Mesothelial cell of epicardium (in vitro differentiated cells): ENCODE measurements around the gene DGUOK. TPM values are rescaled to one million over a fixed set of nuclear protein-coding genes. Genes with fewer than 3 reads are reported as not detected.

ENCODE experiments used
- DNase-seq, 2 experiments: peaks; one replicate each; pipeline ENCODE4 v3.0.0; 2021; ENCODE audit warnings: low spot score in 2 of 2; ENCODE audit not compliant: unreplicated experiment in 2 of 2
- H3K27ac Mint-ChIP-seq: 2 replicates; pipeline ENCODE4 v1.8.0; 2021; ENCODE audit warnings: mixed read lengths
- H3K27me3 Mint-ChIP-seq: 2 replicates; pipeline ENCODE4 v1.8.0; 2021; ENCODE audit warnings: low read depth, mixed read lengths
- H3K36me3 Mint-ChIP-seq: 2 replicates; pipeline ENCODE4 v1.8.0; 2021; ENCODE audit warnings: mixed read lengths
- H3K4me1 Mint-ChIP-seq: 2 replicates; pipeline ENCODE4 v1.8.0; 2021; ENCODE audit warnings: mixed read lengths
- H3K4me3 Mint-ChIP-seq: 2 replicates; pipeline ENCODE4 v1.8.0; 2021; ENCODE audit warnings: mild to moderate bottlenecking, moderate library complexity, mixed read lengths
- H3K9me3 Mint-ChIP-seq: 2 replicates; pipeline ENCODE4 v1.8.0; 2021; ENCODE audit warnings: mixed read lengths
- total RNA-seq: library from RNA; stranded (reverse); gene quantifications from 3 replicates; pipeline ENCODE4 v1.2.1, GENCODE V29; 2021
- TF ChIP-seq, protein P1 (sequence below): fragments of 200-600 bp; sonication (generic); IDR thresholded peaks from one replicate; pipeline ENCODE4 v1.5.0; 2021; ENCODE audit warnings: antibody characterized with exemption; ENCODE audit not compliant: unreplicated experiment

The DGUOK gene
- total RNA-seq, 1 donor from 2014 or later, result 69.5 TPM

GRCh38 chr2:73970141-73970803 is 43.6 kb downstream of the DGUOK start:
- TF ChIP-seq, protein P1, sequence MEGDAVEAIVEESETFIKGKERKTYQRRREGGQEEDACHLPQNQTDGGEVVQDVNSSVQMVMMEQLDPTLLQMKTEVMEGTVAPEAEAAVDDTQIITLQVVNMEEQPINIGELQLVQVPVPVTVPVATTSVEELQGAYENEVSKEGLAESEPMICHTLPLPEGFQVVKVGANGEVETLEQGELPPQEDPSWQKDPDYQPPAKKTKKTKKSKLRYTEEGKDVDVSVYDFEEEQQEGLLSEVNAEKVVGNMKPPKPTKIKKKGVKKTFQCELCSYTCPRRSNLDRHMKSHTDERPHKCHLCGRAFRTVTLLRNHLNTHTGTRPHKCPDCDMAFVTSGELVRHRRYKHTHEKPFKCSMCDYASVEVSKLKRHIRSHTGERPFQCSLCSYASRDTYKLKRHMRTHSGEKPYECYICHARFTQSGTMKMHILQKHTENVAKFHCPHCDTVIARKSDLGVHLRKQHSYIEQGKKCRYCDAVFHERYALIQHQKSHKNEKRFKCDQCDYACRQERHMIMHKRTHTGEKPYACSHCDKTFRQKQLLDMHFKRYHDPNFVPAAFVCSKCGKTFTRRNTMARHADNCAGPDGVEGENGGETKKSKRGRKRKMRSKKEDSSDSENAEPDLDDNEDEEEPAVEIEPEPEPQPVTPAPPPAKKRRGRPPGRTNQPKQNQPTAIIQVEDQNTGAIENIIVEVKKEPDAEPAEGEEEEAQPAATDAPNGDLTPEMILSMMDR, result no peak
- Mint-ChIP-seq H3K36me3 (no peaks in the 10 kb centered on the region), H3K9me3 (no peaks in the 10 kb centered on the region), H3K27me3 (no peaks in the 10 kb centered on the region), H3K4me1 (no peaks in the 10 kb centered on the region), H3K27ac (no peak overlapping the region), H3K4me3 (no peak overlapping the region)
- no peak for DNase-seq

DNA sequence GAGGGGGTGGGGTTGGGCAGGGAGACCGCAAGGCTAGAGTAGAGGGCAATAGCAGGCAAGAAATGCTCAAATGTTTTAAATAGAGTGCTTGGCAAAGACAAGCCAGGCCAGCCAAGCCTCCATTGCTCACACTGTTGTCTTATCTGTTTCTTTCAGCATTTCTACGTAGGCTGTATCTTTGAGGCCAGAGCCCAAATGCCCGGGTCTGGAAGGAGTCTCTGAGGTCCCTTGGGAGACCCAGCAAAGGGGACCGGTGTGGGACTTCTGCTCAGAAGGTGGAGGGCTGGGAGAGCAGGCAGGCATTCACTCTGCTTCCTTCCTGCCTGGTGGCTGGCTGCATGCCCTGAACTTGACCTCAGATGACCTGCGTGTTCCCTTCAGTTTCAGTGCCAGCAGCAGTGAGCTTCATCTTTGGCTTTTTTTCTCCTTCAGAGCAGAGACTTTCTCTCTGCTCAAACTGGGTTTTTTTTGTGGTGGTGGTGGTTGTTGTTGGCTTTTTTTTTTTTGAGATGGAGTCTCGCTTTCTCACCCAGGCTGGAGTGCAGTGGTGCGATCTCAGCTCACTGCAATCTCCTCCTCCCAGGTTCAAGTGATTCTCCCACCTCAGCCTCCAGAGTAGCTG is 44.3 kb downstream of the DGUOK start:
- H3K4me1 Mint-ChIP-seq, result no peaks in the 10 kb centered on the region
- no peak overlapping the region for H3K4me3 Mint-ChIP-seq
- no peaks in the 10 kb centered on the region for H3K9me3 Mint-ChIP-seq
- no peaks in the 10 kb centered on the region for H3K27me3 Mint-ChIP-seq
- no peaks in the 10 kb centered on the region for H3K36me3 Mint-ChIP-seq
- H3K27ac Mint-ChIP-seq, result no peak overlapping the region
- TF ChIP-seq, protein P1, result no peak
- DNase-seq, result no peak

DNA sequence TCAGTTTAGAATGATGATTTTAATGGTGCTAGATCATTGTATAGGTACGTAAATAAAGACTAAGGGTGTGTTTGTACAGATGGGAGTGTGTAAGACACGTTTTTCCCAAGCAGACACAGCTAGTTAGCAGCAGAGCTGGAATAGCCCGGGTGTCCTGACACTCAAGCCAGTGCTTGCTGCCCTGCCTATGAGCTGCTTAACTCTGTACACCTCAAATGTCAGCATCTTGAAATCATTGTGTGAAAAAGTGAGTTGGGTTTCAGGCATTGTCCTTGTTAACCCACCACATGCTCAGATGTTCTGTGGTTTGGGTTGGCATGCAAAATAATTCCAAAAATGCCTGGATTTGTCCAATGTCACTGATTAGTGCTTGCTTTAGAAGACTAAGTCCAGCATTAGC is 45.0 kb downstream of the DGUOK start:
- H3K36me3 Mint-ChIP-seq, result no peaks in the 10 kb centered on the region
- TF ChIP-seq, protein P1, result no peak

GRCh38 chr2:73972846-73973245 is 46.2 kb downstream of the DGUOK start:
- H3K9me3 Mint-ChIP-seq, result no peaks in the 10 kb centered on the region
- H3K4me1 Mint-ChIP-seq, result peaks cover 3% of the 10 kb centered on the region
- TF ChIP-seq, protein P1, result no peak
- no peak overlapping the region for H3K4me3 Mint-ChIP-seq
- peaks cover 6% of the 10 kb centered on the region for H3K27me3 Mint-ChIP-seq
- no peak for DNase-seq
- H3K36me3 Mint-ChIP-seq, result no peaks in the 10 kb centered on the region
- no peak overlapping the region for H3K27ac Mint-ChIP-seq

More for the DNA sequence above, 45.0 kb downstream of the DGUOK start:
- no peaks in the 10 kb centered on the region for H3K27me3 Mint-ChIP-seq
- H3K9me3 Mint-ChIP-seq, result no peaks in the 10 kb centered on the region
- no peak overlapping the region for H3K27ac Mint-ChIP-seq
- no peak for DNase-seq
- no peaks in the 10 kb centered on the region for H3K4me1 Mint-ChIP-seq
- no peak overlapping the region for H3K4me3 Mint-ChIP-seq

GRCh38 chr2:73975731-73976130 is 49.1 kb downstream of the DGUOK start:
- Mint-ChIP-seq H3K4me1 (peaks cover 24% of the 10 kb centered on the region), H3K9me3 (no peaks in the 10 kb centered on the region), H3K4me3 (no peak overlapping the region), H3K36me3 (no peaks in the 10 kb centered on the region), H3K27me3 (peaks cover 23% of the 10 kb centered on the region), H3K27ac (no peak overlapping the region)
- DNase-seq, result no peak
- TF ChIP-seq, protein P1, result no peak
